GM23338 (cell line): ENCODE data around the gene C16orf74. TPM values are rescaled to one million over a fixed set of nuclear protein-coding genes. Genes with fewer than 3 reads are reported as not detected.

Source experiments
- ATAC-seq: fragments of 200-7000 bp; cut with Tn5 transposase; 3 replicates; pipeline ENCODE4 v1.9.1; 2020
- DNase-seq: peaks from one replicate; pipeline ENCODE4 v3.0.0-alpha.2; 2015; ENCODE audit warnings: low spot score
- H2AFZ ChIP-seq: fragments of 200-600 bp; sonication (generic); 2 replicates; pipeline ENCODE4 v1.8.0; 2016; ENCODE audit warnings: antibody characterized with exemption, mild to moderate bottlenecking, moderate library complexity
- H3F3A ChIP-seq: fragments of 200-600 bp; sonication (generic); replicated peaks from 2 replicates; pipeline ENCODE4 v1.8.0; 2017; ENCODE audit warnings: antibody characterized with exemption, mixed run types, low read depth
- H3K27ac ChIP-seq: fragments of 200-600 bp; sonication (generic); 2 replicates; pipeline ENCODE4 v1.6.1; 2016; ENCODE audit warnings: low read depth
- H3K27me3 ChIP-seq: fragments of 200-600 bp; sonication (generic); 2 replicates; pipeline ENCODE4 v1.8.0; 2016; ENCODE audit warnings: mild to moderate bottlenecking, mixed run types, moderate library complexity; ENCODE audit not compliant: insufficient read depth
- H3K36me3 ChIP-seq: fragments of 200-600 bp; sonication (generic); 2 replicates; pipeline ENCODE4 v1.8.0; 2016; ENCODE audit warnings: mild to moderate bottlenecking; ENCODE audit not compliant: insufficient read depth
- H3K4me1 ChIP-seq: fragments of 200-600 bp; sonication (generic); 2 replicates; pipeline ENCODE4 v1.8.0; 2016; ENCODE audit warnings: mild to moderate bottlenecking, moderate library complexity; ENCODE audit not compliant: insufficient read depth
- H3K4me2 ChIP-seq: fragments of 200-600 bp; sonication (generic); 2 replicates; pipeline ENCODE4 v1.7.1; 2017; ENCODE audit warnings: mixed run types
- H3K4me3 ChIP-seq: fragments of 200-600 bp; sonication (generic); 2 replicates; pipeline ENCODE4 v1.6.1; 2016; ENCODE audit warnings: mixed run types
- H3K79me2 ChIP-seq: fragments of 200-600 bp; sonication (generic); replicated peaks from 2 replicates; pipeline ENCODE4 v1.8.0; 2017; ENCODE audit warnings: mild to moderate bottlenecking; ENCODE audit not compliant: insufficient read depth
- H3K9me2 ChIP-seq: fragments of 200-600 bp; sonication (generic); 2 replicates; pipeline ENCODE4 v1.8.0; 2017; ENCODE audit not compliant: insufficient read depth
- H4K20me1 ChIP-seq: fragments of 200-600 bp; sonication (generic); replicated peaks from 2 replicates; pipeline ENCODE4 v1.8.0; 2017; ENCODE audit warnings: mild to moderate bottlenecking; ENCODE audit not compliant: insufficient read depth
- H3K27ac Mint-ChIP-seq: 2 replicates; pipeline ENCODE4 v1.8.0; 2020; ENCODE audit warnings: inconsistent platforms, mild to moderate bottlenecking, moderate library complexity, mixed read lengths
- H3K27me3 Mint-ChIP-seq: 3 replicates; pipeline ENCODE4 v1.8.0; 2022; ENCODE audit warnings: low read depth, mild to moderate bottlenecking, moderate library complexity, mixed read lengths, inconsistent platforms; ENCODE audit not compliant: insufficient read depth, poor library complexity
- H3K36me3 Mint-ChIP-seq: 3 replicates; pipeline ENCODE4 v1.8.0; 2021; ENCODE audit warnings: low read depth, mild to moderate bottlenecking, inconsistent platforms, moderate library complexity, mixed read lengths
- H3K4me1 Mint-ChIP-seq: 3 replicates; pipeline ENCODE4 v1.8.0; 2020; ENCODE audit warnings: mild to moderate bottlenecking, inconsistent platforms, mixed read lengths
- H3K4me3 Mint-ChIP-seq: 3 replicates; pipeline ENCODE4 v1.8.0; 2021; ENCODE audit warnings: moderate library complexity, mild to moderate bottlenecking, inconsistent platforms, mixed read lengths
- H3K9me3 Mint-ChIP-seq: 3 replicates; pipeline ENCODE4 v1.8.0; 2020; ENCODE audit warnings: moderate library complexity, mild to moderate bottlenecking, inconsistent platforms, mixed read lengths
- CREB1 ChIP-seq: fragments of 250-450 bp; sonication (Bioruptor Pico); IDR thresholded peaks from 2 replicates; pipeline ENCODE4 v1.5.0; 2020; ENCODE audit warnings: low read depth, mild to moderate bottlenecking, moderate library complexity
- EZH2 ChIP-seq: fragments of 200-600 bp; sonication (generic); IDR thresholded peaks from one replicate; pipeline ENCODE4 v1.8.0; 2017; ENCODE audit warnings: antibody characterized with exemption, mild to moderate bottlenecking, low read depth; ENCODE audit not compliant: unreplicated experiment
- JUNB ChIP-seq: IDR thresholded peaks from one replicate; pipeline ENCODE4 v1.6.1; 2016; ENCODE audit warnings: antibody characterized with exemption; ENCODE audit not compliant: unreplicated experiment
- NANOG ChIP-seq: IDR thresholded peaks from 2 replicates; pipeline ENCODE4 v1.6.1; 2016; ENCODE audit warnings: antibody characterized with exemption, borderline replicate concordance
- POLR2AphosphoS5 ChIP-seq: IDR thresholded peaks from 2 replicates; pipeline ENCODE4 v1.6.1; 2016; ENCODE audit warnings: antibody characterized with exemption, low read depth
- REST ChIP-seq: IDR thresholded peaks from one replicate; pipeline ENCODE4 v1.6.1; 2018; ENCODE audit warnings: antibody characterized with exemption; ENCODE audit not compliant: unreplicated experiment
- STAT1 ChIP-seq: IDR thresholded peaks from one replicate; pipeline ENCODE4 v1.6.1; 2016; ENCODE audit warnings: antibody characterized with exemption; ENCODE audit not compliant: unreplicated experiment
- polyA plus RNA-seq: library from polyadenylated mRNA; unstranded; fragments of >200 nt; fragmentation: Nextera tagmentation; extraction: Ambion mirVana; gene quantifications from 2 replicates; pipeline ENCODE4 v1.2.1, GENCODE V29; 2016
- total RNA-seq: library from RNA; depleted of rRNA; stranded (reverse); fragments of >200 nt; shearing (Covaris generic); gene quantifications from 2 replicates; pipeline ENCODE4 v1.2.3, GENCODE V29; 2014
- TF ChIP-seq, protein P1 (sequence below), 2 experiments: fragments of 200-600 bp in 1 of 2; sonication (generic) in 1 of 2; conservative IDR thresholded peaks; 2 replicates each; pipeline versions ENCODE4 v1.5.1 to v1.6.1; 2016 to 2017; ENCODE audit warnings: antibody characterized with exemption in 2 of 2, low read depth in 2 of 2, mild to moderate bottlenecking in 2 of 2, moderate library complexity in 1 of 2
- TF ChIP-seq, protein P2 (sequence below): fragments of 250-450 bp; sonication (Bioruptor Pico); IDR thresholded peaks from 2 replicates; pipeline ENCODE4 v1.5.0; 2020; ENCODE audit warnings: mild to moderate bottlenecking, moderate library complexity
- TF ChIP-seq, protein P3 (sequence below): IDR thresholded peaks from 2 replicates; pipeline ENCODE4 v1.6.1; 2016; ENCODE audit warnings: antibody characterized with exemption

C16orf74 gene
- total and polyA plus RNA-seq, 2 experiments from 2014 or later, result 12.1 to 19.1 TPM

GRCh38 chr16:85767531-85767930 is 16.6 kb upstream of the C16orf74 start (continued):
- TF ChIP-seq, protein P1, sequence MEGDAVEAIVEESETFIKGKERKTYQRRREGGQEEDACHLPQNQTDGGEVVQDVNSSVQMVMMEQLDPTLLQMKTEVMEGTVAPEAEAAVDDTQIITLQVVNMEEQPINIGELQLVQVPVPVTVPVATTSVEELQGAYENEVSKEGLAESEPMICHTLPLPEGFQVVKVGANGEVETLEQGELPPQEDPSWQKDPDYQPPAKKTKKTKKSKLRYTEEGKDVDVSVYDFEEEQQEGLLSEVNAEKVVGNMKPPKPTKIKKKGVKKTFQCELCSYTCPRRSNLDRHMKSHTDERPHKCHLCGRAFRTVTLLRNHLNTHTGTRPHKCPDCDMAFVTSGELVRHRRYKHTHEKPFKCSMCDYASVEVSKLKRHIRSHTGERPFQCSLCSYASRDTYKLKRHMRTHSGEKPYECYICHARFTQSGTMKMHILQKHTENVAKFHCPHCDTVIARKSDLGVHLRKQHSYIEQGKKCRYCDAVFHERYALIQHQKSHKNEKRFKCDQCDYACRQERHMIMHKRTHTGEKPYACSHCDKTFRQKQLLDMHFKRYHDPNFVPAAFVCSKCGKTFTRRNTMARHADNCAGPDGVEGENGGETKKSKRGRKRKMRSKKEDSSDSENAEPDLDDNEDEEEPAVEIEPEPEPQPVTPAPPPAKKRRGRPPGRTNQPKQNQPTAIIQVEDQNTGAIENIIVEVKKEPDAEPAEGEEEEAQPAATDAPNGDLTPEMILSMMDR (conservative IDR thresholded peaks at IDR 0.05; ENCODE audit: low read depth in 2 of 2), result no peak
- TF ChIP-seq, protein P2, sequence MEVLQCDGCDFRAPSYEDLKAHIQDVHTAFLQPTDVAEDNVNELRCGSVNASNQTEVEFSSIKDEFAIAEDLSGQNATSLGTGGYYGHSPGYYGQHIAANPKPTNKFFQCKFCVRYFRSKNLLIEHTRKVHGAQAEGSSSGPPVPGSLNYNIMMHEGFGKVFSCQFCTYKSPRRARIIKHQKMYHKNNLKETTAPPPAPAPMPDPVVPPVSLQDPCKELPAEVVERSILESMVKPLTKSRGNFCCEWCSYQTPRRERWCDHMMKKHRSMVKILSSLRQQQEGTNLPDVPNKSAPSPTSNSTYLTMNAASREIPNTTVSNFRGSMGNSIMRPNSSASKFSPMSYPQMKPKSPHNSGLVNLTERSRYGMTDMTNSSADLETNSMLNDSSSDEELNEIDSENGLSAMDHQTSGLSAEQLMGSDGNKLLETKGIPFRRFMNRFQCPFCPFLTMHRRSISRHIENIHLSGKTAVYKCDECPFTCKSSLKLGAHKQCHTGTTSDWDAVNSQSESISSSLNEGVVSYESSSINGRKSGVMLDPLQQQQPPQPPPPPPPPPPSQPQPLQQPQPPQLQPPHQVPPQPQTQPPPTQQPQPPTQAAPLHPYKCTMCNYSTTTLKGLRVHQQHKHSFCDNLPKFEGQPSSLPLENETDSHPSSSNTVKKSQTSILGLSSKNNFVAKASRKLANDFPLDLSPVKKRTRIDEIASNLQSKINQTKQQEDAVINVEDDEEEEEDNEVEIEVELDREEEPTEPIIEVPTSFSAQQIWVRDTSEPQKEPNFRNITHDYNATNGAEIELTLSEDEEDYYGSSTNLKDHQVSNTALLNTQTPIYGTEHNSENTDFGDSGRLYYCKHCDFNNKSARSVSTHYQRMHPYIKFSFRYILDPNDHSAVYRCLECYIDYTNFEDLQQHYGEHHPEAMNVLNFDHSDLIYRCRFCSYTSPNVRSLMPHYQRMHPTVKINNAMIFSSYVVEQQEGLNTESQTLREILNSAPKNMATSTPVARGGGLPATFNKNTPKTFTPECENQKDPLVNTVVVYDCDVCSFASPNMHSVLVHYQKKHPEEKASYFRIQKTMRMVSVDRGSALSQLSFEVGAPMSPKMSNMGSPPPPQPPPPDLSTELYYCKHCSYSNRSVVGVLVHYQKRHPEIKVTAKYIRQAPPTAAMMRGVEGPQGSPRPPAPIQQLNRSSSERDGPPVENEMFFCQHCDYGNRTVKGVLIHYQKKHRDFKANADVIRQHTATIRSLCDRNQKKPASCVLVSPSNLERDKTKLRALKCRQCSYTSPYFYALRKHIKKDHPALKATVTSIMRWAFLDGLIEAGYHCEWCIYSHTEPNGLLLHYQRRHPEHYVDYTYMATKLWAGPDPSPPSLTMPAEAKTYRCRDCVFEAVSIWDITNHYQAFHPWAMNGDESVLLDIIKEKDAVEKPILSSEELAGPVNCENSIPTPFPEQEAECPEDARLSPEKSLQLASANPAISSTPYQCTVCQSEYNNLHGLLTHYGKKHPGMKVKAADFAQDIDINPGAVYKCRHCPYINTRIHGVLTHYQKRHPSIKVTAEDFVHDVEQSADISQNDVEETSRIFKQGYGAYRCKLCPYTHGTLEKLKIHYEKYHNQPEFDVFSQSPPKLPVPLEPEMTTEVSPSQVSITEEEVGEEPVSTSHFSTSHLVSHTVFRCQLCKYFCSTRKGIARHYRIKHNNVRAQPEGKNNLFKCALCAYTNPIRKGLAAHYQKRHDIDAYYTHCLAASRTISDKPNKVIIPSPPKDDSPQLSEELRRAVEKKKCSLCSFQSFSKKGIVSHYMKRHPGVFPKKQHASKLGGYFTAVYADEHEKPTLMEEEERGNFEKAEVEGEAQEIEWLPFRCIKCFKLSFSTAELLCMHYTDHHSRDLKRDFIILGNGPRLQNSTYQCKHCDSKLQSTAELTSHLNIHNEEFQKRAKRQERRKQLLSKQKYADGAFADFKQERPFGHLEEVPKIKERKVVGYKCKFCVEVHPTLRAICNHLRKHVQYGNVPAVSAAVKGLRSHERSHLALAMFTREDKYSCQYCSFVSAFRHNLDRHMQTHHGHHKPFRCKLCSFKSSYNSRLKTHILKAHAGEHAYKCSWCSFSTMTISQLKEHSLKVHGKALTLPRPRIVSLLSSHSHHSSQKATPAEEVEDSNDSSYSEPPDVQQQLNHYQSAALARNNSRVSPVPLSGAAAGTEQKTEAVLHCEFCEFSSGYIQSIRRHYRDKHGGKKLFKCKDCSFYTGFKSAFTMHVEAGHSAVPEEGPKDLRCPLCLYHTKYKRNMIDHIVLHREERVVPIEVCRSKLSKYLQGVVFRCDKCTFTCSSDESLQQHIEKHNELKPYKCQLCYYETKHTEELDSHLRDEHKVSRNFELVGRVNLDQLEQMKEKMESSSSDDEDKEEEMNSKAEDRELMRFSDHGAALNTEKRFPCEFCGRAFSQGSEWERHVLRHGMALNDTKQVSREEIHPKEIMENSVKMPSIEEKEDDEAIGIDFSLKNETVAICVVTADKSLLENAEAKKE (CRISPR knock-in tag), result no peak
- TF ChIP-seq STAT1 (no peak), NANOG (no peak)
- TF ChIP-seq, protein P3, sequence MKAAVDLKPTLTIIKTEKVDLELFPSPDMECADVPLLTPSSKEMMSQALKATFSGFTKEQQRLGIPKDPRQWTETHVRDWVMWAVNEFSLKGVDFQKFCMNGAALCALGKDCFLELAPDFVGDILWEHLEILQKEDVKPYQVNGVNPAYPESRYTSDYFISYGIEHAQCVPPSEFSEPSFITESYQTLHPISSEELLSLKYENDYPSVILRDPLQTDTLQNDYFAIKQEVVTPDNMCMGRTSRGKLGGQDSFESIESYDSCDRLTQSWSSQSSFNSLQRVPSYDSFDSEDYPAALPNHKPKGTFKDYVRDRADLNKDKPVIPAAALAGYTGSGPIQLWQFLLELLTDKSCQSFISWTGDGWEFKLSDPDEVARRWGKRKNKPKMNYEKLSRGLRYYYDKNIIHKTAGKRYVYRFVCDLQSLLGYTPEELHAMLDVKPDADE, result no peak

GRCh38 chr16:85765767-85766166 is 14.9 kb upstream of the C16orf74 start:
- no peak overlapping the region for H3K27ac ChIP-seq
- ATAC-seq (no peak), DNase-seq (no peak)
- no peaks in the 10 kb centered on the region for H4K20me1 ChIP-seq
- TF ChIP-seq JUNB, result no peak
- TF ChIP-seq NANOG, result no peak
- no peak for TF ChIP-seq POLR2AphosphoS5
- TF ChIP-seq CREB1, result no peak
- TF ChIP-seq, protein P3, result no peak
- TF ChIP-seq REST, result no peak
- no peak for TF ChIP-seq EZH2
- H3K27me3 Mint-ChIP-seq, result peaks cover 22% of the 10 kb centered on the region
- no peaks in the 10 kb centered on the region; the same call in 2 of the 3 replicates for H3K9me3 Mint-ChIP-seq
- no peaks in the 10 kb centered on the region for H3K27me3 ChIP-seq
- no peak overlapping the region for H3K27ac Mint-ChIP-seq
- H3K4me1 ChIP-seq, result peaks cover 19% of the 10 kb centered on the region
- H3K36me3 Mint-ChIP-seq, result peaks cover 8% of the 10 kb centered on the region
- no peak overlapping the region for H3K4me3 ChIP-seq
- 0 out of 2 replicates have a peak, but pooled peaks cover 2% of the 10 kb centered on the region for H3F3A ChIP-seq
- H2AFZ ChIP-seq, result no peak overlapping the region; the same call in 1 of the 2 replicates
- no peaks in the 10 kb centered on the region for H3K36me3 ChIP-seq
- H3K4me2 ChIP-seq, result no peak overlapping the region
- peaks cover 28% of the 10 kb centered on the region for H3K4me1 Mint-ChIP-seq
- no peaks in the 10 kb centered on the region for H3K79me2 ChIP-seq
- H3K9me2 ChIP-seq, result no peaks in the 10 kb centered on the region
- no peak overlapping the region for H3K4me3 Mint-ChIP-seq
